HG02763 (cell line): ENCODE data around the gene TSPAN19.
"Not testable (repeated sequence)": the region's sequence is repeated elsewhere in the genome, so short reads cannot be mapped to it uniquely, and the experiment has no call there.

ENCODE experiments used
- ATAC-seq: cut with Tn5 transposase; IDR thresholded peaks from one replicate; pipeline ENCODE4 v1.9.1; 2021; ENCODE audit warnings: mild to moderate bottlenecking, moderate library complexity; ENCODE audit not compliant: unreplicated experiment

Gene TSPAN19

DNA sequence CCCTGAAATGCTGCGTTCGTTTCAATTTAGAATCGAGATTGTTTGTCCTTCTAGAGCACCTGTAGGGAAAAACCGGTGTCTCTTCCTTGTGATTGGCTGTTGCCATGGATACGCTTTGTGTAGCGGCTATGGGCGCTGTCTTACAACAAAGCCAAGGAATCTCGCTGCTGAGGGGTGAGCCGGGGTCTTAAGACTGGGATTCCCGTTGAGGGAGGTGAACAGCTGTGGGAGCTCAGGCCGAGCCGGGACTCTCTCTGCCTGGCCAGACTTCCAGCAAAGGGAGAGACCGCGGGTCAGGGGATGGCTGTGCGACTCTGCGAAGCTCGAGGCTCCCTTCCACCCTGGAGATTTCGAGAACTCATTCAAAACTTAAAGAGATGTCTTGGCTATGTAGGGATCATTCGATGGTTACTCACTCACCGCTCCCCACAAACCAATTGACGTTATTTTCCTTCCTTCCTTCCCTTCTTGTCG lies at the start of gene TSPAN19, which contains the start of gene LRRIQ1:
Gene TSPAN19 (minus strand): TSS at position 44 of the 474 bp plus-strand sequence. CDS start 6,331 bp downstream, outside the sequence.
Gene LRRIQ1 (plus strand): TSS at position 118 of the 474 bp plus-strand sequence. CDS start 1,826 bp downstream, outside the sequence.
- peak; percentile 99 for ATAC-seq

DNA sequence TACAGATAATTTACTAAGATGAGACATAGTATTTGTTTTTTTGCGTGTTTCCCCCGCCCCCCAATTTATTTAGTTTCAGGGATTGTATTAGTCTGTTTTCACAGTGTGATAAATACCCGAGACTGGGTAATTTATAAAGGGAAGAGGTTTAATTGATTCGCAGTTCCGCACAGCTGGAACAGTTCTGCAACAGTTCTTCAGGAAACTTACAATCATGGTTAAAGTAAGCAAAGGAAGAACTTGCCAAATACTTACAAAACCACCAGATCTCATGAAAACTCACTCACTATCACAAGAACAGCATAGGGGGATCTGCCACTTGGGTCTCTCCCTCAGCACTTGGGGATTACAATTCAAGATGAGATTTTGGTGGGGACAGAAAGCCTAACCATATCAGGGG lies 49.0 kb upstream of the TSPAN19 start:
- no peak for ATAC-seq

DNA sequence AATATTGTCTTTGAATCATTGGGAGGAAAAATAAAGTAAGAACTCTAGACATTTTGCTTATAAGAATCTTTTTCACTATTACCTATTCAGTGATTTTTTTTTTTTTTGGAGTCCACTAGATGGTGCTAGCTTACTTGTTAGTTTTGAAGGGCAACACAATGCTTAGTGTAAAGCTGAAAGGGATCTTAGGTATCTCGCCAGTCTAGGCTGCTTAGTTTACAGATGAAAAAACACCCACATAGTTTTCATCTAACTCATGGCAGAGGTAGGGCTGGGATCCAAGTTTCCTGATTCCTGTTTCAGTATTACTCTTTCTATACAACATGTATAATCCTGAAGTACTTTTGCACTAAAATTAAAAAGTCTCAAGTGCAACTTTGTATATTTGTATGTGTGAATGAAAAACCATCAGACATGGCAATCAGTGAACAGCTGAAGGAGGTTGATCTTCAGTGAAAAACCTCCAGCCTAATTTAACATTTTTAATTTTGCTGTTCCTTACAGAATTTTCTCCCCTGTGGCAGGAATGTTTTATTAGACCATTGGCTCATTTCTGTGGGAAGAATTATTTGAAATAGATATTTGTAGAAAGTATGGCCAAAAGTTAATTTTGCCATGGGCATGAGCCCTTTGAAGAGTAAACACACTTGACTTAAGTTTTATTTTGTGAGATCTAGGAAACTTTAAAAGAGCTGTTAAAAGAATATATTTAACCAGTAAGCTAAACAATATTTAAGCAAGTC lies 40.8 kb upstream of the TSPAN19 start:
- peak; percentile 74 for ATAC-seq

DNA sequence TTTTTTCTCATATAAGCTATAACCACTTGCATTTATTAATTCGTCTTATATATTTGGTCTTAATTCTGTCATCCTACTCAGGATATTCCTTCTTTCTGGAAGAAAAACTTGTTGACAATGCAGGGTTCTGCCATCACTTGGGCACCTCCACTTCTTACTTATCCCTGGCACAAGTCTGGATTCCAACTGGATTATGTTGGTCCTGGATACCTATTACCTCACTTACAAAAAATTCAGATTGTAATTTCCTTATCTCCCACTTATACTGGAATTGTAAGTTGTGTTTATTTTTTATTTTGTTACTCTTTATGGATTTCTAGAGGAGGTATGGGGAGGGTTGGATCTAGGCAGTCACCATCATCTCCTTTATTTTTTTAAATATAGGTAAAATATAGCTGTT lies 36.7 kb upstream of the TSPAN19 start:
- ATAC-seq: no peak

DNA sequence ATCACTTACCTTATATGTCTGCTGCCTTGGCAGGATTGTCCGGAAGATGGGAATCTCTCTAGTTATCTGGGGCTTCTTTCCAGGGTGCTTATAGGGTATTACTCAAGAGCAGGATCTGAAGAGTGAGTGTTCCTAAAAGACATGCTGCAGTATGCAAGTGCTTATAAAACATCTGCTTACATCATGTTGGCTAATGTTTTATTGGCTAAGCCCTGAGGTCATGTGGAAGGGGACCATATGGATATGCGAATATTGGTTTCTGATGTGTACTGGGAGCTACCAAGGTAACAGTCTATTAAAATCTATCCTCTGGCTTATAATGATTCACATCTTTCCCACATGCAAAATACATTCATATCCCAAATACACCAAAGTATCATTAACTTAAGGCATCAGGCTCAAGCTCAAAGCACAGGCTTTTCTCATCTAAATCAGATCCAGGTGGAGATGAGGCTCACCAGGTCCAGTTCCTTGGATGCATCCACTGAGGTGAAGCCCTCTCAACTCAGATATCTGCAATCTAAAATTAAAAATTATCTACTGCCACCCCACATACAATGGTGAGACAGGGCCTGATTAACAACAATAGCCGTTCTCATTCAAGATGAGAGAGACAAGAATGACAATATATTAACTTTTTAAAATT lies 29.9 kb upstream of the TSPAN19 start:
- no peak for ATAC-seq

DNA sequence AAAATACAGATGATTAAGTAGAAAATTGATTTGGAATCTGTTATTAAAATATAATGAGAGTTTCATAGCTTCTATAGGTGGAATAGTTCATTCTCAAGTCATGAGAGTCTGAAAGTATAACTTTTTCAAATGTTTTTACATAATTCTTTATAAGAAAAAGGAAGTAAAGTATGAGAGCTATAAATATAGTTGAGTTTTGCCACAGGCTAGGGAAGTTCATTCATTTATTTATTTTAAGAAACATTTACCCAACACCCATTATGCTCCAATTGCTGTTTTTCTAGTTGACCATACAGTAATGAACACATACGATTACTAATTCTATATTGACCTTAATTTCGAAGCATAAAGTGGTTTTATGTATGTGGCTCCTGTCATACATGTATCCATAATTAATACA lies 24.8 kb upstream of the TSPAN19 start:
- no peak for ATAC-seq

DNA sequence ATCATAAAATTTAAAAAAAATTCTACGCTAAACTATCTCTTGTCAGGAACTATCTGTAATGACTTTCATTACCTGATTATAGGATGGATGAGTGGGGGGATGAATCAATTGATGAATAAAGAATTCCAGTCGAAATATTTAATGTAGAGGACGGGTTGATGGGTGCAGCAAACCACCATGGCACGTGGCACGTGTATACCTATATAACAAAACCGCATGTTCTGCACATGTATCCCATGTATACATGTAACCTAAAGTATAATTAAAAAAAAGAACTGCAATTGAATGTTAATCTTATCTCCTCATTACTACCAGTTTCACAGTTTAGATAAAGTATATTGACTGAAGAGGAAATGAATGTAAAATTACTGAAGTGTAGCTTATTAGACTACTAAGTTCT lies 23.5 kb upstream of the TSPAN19 start:
- no peak for ATAC-seq

DNA sequence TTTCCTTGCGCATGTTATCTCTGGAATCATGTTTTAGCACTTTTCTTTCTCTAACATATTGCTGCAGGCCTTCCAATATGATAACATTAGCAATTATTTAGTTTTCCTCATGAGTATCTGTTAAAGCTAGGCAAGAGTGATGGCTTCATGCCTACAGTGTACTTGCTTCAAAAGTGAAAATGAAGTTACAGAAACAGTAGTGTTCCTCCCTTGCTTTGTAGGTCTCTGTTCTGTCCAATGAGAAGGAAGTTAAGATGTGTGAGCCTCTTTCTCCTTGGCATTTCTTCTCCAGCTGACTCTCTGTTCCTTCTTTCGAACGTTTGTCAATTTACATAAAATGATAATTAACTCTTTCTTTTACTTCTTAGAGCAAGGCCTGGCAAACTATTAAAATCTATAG lies 22.3 kb upstream of the TSPAN19 start:
- no peak for ATAC-seq

DNA sequence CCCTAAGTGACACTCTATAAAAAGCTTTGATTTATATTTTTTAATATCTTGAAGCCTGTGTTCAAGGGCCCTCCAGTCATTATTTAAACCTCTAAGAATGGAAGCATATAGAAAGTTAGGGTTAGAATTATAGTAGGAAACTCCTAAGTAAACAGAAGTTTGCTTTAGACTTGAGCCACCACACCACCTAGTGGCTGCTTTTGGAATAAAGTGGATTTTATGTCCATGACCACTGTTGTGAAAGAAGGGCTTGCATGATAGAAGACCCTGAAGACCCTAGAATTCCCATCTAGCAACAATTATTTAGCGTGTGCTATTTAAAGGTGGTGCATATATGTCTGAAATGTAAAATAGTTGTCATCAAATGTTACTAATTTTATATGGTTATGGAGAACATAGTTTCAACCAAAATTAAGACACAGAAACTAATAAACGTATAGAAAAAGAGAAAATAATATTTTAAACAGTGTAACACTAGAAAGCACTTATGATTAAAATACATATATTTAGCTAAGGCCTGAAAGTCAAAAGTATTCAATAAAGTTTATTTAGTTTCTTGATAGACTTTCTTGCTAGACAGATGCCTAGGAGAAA lies 21.4 kb upstream of the TSPAN19 start:
- peak; percentile 67 for ATAC-seq

DNA sequence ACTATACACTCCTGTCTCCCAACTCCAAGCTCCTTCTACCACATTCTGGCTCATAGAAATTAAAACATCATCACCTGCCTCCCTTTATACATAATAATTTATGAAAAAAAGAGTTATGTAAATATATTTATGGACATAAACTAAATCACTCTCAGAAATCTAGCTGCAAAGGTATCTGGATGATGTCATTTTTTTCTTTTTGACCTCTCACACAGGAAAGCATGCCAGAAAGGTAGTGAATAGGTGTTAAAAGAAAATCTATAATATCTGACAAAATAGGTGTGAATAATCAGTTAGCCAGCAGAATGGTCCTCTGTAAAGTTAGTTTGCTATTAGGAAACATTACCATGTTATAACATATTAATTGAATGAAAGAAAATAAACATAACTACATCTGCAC lies 7.8 kb upstream of the TSPAN19 start:
- ATAC-seq: no peak

DNA sequence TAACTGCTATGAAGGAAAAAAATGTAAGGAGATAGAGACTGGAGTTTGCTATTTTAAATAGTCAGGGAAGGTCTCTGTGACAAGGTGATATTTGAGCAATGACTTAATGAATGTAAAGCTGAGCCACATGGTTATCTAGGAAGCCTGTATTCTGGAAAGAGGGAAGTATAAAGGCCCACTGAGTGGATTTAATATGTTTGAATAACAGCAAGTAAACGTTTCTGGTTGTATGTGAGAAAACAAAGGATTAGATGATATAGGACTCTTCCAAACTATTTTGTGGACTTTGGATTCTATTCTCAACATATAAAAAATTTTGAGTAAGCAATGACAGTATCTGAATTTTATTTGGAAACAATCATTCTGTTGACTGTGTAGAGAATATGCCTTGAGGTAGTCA lies 5.3 kb upstream of the TSPAN19 start:
- no peak for ATAC-seq

DNA sequence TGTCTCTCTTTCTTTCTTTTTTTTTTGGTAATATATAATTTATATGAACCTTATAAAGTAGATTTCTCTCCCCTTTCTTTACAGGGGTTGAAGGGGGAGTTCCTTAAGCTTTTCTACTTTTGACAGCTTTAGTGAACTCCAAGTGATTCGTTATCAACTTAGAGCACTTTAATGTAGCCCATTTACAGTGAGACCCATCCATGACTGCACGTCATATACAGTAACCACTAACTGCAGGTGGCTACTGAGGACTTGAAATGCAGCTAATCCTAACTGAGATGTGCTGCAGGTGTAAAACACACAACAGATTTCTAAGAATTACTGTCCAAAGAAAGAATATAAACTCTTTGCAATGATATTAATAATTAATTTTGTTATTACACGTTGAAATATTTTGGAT lies 656 bp upstream of the TSPAN19 start:
- ATAC-seq: no peak

DNA sequence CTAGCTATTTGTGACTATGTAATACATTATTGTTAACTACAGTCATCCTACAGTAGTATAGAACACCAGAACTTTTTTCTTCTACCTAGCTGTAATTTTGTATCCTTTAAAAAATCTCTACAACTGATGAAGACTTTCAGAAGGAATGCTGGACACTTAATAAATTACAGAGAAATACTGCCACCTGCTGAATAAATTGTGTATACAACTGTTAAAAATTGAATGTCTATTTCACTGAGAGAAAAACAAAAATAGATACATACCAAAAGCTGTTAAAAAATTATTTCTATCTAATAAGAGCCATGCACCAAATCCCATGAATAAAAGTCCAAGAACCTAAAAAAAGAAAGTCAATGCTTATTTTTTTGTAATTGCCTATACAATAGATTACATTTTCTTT lies 6.6 kb downstream of the TSPAN19 start:
- no peak for ATAC-seq

DNA sequence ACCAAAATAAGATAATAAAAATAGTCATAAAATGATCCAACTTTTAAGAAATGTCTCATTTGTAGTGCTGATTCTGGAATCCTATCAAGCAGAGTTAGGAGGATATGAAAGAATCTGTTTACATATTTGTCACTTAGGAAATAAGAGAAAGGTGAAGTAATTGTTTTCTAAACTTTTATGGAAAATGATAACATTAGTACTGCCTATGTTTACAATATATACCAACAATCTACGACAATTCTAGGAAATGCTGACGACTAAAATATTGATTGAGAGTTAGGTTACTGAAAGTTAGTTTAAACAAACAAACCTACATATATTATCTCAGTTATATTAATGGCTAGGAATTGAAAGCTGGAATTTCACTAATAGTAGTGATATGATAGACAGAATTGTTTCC lies 18.0 kb downstream of the TSPAN19 start:
- ATAC-seq: no peak

DNA sequence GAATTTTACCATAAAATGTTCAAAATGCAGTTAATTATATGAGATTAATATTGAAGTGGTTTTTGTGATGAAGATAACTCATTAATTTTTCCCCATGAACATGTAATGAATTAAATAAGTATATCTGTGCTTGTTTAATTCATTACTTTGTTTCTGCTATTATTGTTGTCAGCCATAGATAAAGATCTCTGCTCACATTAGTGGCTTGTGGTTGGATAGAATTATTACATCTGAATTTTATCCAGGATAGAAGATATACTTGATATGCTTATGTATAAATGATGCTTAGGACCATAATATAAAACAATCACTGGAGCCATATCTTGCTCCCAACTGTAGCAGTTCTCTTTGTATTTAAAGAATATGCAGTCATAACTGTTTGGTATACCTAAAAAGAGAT lies 18.5 kb downstream of the TSPAN19 start:
- no peak for ATAC-seq

DNA sequence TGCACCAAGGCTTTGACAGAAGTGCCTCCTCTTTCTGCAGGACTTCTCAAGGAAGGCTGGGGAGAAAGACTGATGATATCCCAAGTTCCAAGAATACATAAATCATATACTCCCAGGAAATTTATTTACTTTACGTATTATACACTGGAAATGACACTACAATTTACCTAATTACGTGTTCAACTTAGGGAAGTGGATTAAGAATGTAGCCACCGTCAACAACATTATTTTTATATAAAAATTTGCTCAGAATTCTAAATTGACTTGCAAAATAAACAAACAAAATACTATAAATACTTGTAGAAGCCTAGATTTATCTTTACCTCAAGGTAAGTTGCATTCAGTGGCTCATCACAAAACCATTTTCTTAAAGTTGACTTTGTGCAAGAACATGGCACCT lies 18.9 kb downstream of the TSPAN19 start:
- no peak for ATAC-seq

DNA sequence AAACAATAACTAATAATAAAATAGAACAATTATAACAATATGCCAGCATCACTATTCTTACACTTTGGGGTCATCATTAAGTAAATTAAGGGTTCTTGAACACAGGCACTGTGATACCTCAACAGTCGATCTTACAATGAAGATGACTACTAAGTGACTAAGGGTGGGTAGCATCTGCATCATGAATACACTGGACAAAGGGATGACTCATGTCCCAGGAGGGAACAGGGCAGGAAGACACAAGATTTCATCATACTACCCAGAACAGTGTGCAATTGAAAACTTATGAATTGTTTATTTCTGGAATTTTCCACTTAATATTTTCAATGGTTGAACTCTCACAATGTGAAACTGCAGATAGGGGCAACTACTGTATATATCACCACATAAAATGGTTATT lies 19.7 kb downstream of the TSPAN19 start:
- no peak for ATAC-seq

DNA sequence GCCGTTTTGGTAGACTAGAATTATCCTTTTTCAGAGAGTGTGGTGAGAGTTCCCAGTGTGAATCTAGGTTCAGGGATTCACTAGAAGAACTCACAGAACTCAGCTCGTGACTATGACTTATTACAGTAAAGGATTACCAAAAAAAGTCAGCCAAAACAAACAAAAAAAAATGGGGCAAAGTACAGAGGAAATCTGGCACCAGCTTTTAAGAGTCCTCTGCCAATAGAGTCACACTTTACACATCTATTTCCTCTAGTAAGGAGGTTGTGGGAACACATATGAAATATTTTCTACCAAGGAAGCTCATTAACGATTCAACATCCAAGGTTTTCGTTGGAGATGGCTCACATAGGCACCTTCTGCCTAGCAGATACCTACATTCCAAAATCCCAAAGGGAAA lies 28.2 kb downstream of the TSPAN19 start:
- no peak for ATAC-seq

DNA sequence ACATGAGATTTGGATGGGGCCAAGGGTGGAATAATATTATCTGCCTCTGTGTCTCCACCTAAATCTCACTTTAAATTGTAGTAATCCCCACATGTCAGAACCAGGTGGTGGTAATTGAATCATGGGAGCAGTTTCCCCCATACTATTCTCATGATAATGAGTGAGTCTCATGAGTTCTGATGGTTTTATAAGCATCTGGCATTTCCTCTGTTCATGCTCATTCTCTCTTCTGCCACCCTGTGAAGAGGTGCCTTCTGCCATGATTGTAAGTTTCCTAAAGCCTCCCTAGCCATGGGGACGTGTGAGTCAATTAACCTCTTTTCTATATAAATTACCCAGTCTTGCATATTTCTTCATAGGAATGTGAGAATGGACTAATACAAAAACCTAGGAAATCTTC lies 29.9 kb downstream of the TSPAN19 start:
- ATAC-seq: no peak

DNA sequence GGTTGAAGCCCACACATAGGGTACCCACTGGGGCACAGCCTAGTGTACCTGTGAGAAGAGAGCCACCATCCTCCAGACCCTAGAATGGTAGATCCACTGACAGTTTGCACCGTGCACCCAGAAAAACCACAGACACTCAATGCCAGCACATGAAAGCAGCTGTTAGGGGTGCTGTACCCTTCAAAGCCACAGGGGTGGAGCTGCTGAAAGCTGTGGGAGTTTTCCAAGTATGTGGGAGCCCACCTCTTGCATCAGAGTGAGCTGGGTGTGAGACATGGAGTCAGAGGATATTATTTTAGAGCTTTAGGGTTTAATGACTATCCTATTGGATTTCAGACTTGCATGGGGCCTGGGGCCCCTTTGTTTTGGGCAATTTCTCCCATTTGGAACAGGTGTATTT lies 30.5 kb downstream of the TSPAN19 start:
- ATAC-seq: no peak

DNA sequence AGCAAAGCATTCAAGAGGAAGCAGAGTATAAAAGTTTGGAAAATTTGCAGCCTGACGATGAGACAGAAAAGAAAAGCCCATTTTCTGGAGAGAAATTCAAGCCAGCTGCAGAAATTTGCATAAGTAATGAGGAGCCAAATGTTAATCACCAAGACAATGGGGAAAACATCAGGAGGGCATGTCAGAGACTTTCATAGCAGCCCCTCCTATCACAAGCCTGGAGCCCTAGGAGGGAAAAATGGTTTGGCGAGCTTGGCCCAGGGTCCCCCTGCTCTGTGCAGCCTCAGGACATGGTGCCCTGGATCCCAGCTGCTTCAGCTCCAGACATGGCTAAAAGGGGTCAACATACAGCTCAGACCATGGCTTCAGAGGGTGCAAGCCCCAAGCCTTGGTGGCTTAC lies 31.0 kb downstream of the TSPAN19 start:
- ATAC-seq: not testable (repeated sequence)

DNA sequence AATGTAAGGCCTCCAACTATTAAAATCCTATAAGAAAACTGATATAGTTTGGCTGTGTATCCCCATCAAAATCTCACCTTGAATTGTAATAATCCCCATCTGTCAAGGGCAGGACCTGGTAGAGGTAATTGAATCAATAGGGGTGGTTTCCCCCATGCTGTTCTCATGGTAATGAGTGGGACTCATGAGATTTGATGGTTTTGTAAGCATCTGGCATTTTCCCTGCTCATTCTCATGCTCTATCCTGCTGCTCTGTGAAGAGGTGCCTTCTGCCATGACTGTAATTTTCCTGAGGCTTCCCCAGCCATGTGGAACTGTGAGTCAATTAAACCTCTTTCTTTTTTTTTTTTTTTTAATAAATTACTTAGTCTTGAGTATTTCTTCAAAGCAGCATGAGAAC lies 31.9 kb downstream of the TSPAN19 start:
- ATAC-seq: no peak
